Middle frontal gyrus (tissue), 1 donor: Measurements from ENCODE around the gene ADRA1B.

Source experiments
- DNase-seq: peaks from one replicate; pipeline ENCODE4 v3.0.0-alpha.2; 2015; ENCODE audit warnings: low spot score; ENCODE audit errors: extremely low spot score

ADRA1B gene

GRCh38 chr5:159928122-159928909 is 12.0 kb downstream of the ADRA1B start:
- no peak for DNase-seq

- DNase-seq: no peak
Measured at GRCh38 chr5:159929176-159929575, 12.9 kb downstream of the ADRA1B start.

GRCh38 chr5:159933531-159934485 is 17.5 kb downstream of the ADRA1B start:
- no peak for DNase-seq

- no peak for DNase-seq
Measured at GRCh38 chr5:159935946-159936345, 19.7 kb downstream of the ADRA1B start.

- DNase-seq: no peak
Measured at GRCh38 chr5:159936686-159937329, 20.5 kb downstream of the ADRA1B start.

- no peak for DNase-seq
Measured at GRCh38 chr5:159937580-159937979, 21.3 kb downstream of the ADRA1B start.

GRCh38 chr5:159943326-159943725 is 27.0 kb downstream of the ADRA1B start:
- DNase-seq: no peak

- no peak for DNase-seq
Measured at GRCh38 chr5:159944056-159944600, 27.8 kb downstream of the ADRA1B start.

- no peak for DNase-seq
Measured at GRCh38 chr5:159945359-159945758, 29.1 kb downstream of the ADRA1B start.

- DNase-seq: no peak
Measured at GRCh38 chr5:159947708-159948358, 31.6 kb downstream of the ADRA1B start.

GRCh38 chr5:159951387-159951786 is 35.1 kb downstream of the ADRA1B start:
- no peak for DNase-seq

- no peak for DNase-seq
Measured at GRCh38 chr5:159951834-159952233, 35.6 kb downstream of the ADRA1B start.

- DNase-seq: no peak
Measured at GRCh38 chr5:159953609-159954008, 37.3 kb downstream of the ADRA1B start.

- no peak for DNase-seq
Measured at GRCh38 chr5:159955056-159955624, 38.9 kb downstream of the ADRA1B start.

GRCh38 chr5:159956074-159956473 is 39.8 kb downstream of the ADRA1B start:
- DNase-seq: no peak

- no peak for DNase-seq
Measured at GRCh38 chr5:159961176-159962160, 45.2 kb downstream of the ADRA1B start.

- DNase-seq: no peak
Measured at GRCh38 chr5:159962214-159962613, 45.9 kb downstream of the ADRA1B start.

GRCh38 chr5:159963935-159964334 is 47.7 kb downstream of the ADRA1B start:
- no peak for DNase-seq
